ENCODE results near the gene ZNF319. TPM values are rescaled to one million over a fixed set of nuclear protein-coding genes. Genes with fewer than 3 reads are reported as not detected.

Gene ZNF319
- total RNA-seq, 2 experiments from 2014 or later = 4.7 to 12.7 TPM

- BruUV-seq (replicated peaks) = no TSS peak
- ChIA-PET CTCF (ENCODE audit: unreplicated experiment) (interaction anchor here (0.6 kb wide), 1 partner anchor 619 kb away, joined by 10 read pairs; no protein-coding TSS in a partner anchor), POLR2A (interaction anchor here (0.8 kb wide), 1 partner anchor 99 kb away, joined by 3 read pairs; no protein-coding TSS in a partner anchor)
- Histone ChIP-seq H3K4me2 (ENCODE audit: low read length) (no peak overlapping the region), H3K27ac (ENCODE audit: low read depth, low read length, poor library complexity, severe bottlenecking) (no peak overlapping the region), H4K20me1 (ENCODE audit: insufficient read depth, low read length) (no peaks in the 10 kb centered on the region), H3K9me2 (ENCODE audit: insufficient read depth, low read length) (no peaks in the 10 kb centered on the region), H3K4me1 (ENCODE audit: insufficient read depth, low read length, poor library complexity, severe bottlenecking) (peaks cover 43% of the 10 kb centered on the region), H3K79me2 (ENCODE audit: insufficient read depth, low read depth, low read length) (no peaks in the 10 kb centered on the region), H3K9me3 (ENCODE audit: low read length) (no peaks in the 10 kb centered on the region), H2AFZ (ENCODE audit: low read length) (no peak overlapping the region), H3K36me3 (ENCODE audit: insufficient read depth, low read length) (no peaks in the 10 kb centered on the region), H3K4me3 (ENCODE audit: low read depth, low read length, poor library complexity, severe bottlenecking) (no peak overlapping the region)
- intact Hi-C loops (cut with micrococcal nuclease; ENCODE audit: unreplicated experiment) = no loop called here
- no peak for DNase-seq (ENCODE audit: low spot score)
- TF ChIP-seq CTCF (conservative IDR thresholded peaks at IDR 0.05; ENCODE audit: low read length) (no peak), EZH2phosphoT487 (IDR thresholded peaks at IDR 0.05; ENCODE audit: borderline replicate concordance, low read depth, low read length) (no peak)
Measured at GRCh38 chr16:58031016-58031800, 30.7 kb upstream of the ZNF319 start.

- intact Hi-C loops (cut with micrococcal nuclease; ENCODE audit: unreplicated experiment) = no loop called here
- Histone ChIP-seq H3K9me2 (ENCODE audit: insufficient read depth, low read length) (no peaks in the 10 kb centered on the region), H3K4me3 (ENCODE audit: low read depth, low read length, poor library complexity, severe bottlenecking) (no peak overlapping the region), H3K4me1 (ENCODE audit: insufficient read depth, low read length, poor library complexity, severe bottlenecking) (peaks cover 34% of the 10 kb centered on the region), H3K36me3 (ENCODE audit: insufficient read depth, low read length) (no peaks in the 10 kb centered on the region), H2AFZ (ENCODE audit: low read length) (no peak overlapping the region), H3K27ac (ENCODE audit: low read depth, low read length, poor library complexity, severe bottlenecking) (no peak overlapping the region), H3K9me3 (ENCODE audit: low read length) (no peaks in the 10 kb centered on the region), H3K79me2 (ENCODE audit: insufficient read depth, low read depth, low read length) (no peaks in the 10 kb centered on the region), H4K20me1 (ENCODE audit: insufficient read depth, low read length) (no peaks in the 10 kb centered on the region), H3K4me2 (ENCODE audit: low read length) (no peak overlapping the region)
- ChIA-PET POLR2A (interaction anchor here (0.8 kb wide), 1 partner anchor 100 kb away, joined by 3 read pairs; no protein-coding TSS in a partner anchor), CTCF (ENCODE audit: unreplicated experiment) (no interaction called here)
- BruUV-seq (replicated peaks) = no TSS peak
- TF ChIP-seq EZH2phosphoT487 (IDR thresholded peaks at IDR 0.05; ENCODE audit: borderline replicate concordance, low read depth, low read length) (no peak), CTCF (conservative IDR thresholded peaks at IDR 0.05; ENCODE audit: low read length) (no peak)
- DNase-seq (ENCODE audit: low spot score) = no peak
Measured at GRCh38 chr16:58030136-58030840, 29.8 kb upstream of the ZNF319 start.

Data from OCI-LY7 (cell line).